Frontal cortex (tissue), 4 donors: Measurements from ENCODE around the gene GRHL3. TPM values are rescaled to one million over a fixed set of nuclear protein-coding genes. Genes with fewer than 3 reads are reported as not detected.

Experiments
- DNase-seq, 2 donors: peaks; one replicate each; pipeline ENCODE4 v3.0.0; 2012; ENCODE audit warnings: low spot score in 2 of 2
- FAIRE-seq: peaks from 2 replicates; lab custom pipeline; 2012; peaks lifted over from hg19 to GRCh38; lab: Jason Lieb, UNC
- total RNA-seq: library from RNA; depleted of rRNA; stranded (reverse); fragments of >200 nt; gene quantifications from one replicate; pipeline ENCODE4 v1.2.3, GENCODE V29; 2014
- donor health status: control.
- donor health status: control.
- donor health status: control.

Gene GRHL3
- total RNA-seq, 1 donor from 2014 or later, result not detected

DNA sequence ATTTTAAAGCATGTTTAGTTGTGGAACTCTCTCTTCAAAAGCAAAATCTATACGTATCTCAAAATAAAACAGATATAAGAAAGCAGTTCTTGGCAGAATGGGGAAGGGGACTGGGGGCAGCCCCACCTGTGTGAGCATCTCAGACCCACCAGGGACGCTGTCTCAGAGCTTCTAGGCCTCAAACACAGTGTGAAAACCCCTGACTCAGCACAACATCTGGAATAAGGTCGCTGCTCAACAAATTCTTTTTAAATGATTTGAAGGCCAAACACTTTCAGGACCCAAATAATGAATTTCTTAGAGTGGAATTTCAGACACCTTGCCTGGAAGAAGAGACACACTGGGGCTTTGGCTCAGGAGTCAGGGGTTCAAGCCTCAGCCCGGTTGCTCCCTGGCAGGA is 27.1 kb upstream of the GRHL3 start:
- FAIRE-seq (no peak), DNase-seq (no peak)

- no peak for DNase-seq
- no peak for FAIRE-seq
These were observed 26.3 kb upstream of the GRHL3 start for GRCh38 chr1:24292887-24293286.

DNA sequence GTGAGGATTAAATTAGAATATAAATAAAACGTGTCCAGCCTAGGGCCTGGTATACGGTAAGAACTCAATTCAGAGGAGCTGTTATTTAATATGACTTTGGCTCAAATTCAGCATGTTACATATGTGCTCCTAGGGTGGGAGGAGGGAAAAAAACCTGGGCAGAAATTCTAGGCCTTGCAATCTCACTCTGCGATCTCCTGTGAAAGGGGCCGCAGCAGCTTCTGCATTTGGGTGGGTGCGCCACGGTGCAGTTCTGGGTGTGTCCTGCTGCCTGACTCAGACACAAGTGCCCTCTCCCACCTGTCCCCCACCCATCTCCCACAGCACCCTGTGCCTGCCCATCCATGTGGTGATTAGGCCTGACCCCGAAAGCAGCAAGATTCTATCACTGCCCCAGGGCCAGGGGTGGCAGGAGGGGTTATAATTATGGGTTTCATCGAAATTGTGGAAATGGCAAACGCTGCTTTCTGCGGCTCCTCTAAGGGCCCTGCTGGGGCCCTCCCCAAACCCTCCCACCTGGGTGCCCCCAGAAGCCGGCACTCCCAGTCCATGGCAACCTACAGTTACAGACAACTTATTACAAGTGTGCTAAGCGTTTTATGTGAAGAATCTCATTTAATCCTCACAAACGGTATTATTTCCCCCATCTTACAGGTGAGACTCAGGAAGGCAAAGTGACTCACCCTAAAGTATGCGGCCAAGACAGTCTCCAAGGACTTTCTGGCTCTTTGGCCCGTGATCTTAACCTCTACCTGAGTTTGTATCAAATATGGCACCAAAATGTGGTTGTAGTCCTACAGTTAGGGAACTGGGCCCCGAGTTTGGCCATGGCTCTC is 25.5 kb upstream of the GRHL3 start:
- DNase-seq, result no peak
- FAIRE-seq, result no peak

DNA sequence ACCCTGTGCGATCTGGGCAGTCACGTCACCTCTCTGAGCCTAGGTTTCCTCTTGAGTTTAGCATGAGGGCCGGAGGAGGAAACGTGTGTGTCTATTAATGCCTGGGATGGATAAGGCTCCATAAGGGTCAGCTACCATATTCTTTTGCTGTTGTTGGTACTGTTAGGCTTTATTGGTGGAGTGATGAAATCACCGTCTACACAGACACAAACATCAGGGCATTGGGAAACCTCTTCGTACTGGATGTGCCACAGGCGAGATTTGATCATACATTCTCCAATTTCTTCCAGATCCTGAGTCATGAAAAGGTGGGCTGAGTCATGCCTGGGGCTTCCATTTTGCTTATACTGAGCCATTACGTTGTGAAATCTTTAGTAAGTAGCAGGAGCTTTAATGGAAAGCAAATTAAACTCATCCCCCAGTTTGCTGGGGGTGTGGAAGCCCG is 24.9 kb upstream of the GRHL3 start:
- FAIRE-seq, result no peak
- no peak for DNase-seq

- DNase-seq (no peak), FAIRE-seq (no peak)
These were observed 24.3 kb upstream of the GRHL3 start for GRCh38 chr1:24294716-24295371.

- FAIRE-seq (no peak), DNase-seq (no peak)
These were observed 23.6 kb upstream of the GRHL3 start for GRCh38 chr1:24295535-24295934.

DNA sequence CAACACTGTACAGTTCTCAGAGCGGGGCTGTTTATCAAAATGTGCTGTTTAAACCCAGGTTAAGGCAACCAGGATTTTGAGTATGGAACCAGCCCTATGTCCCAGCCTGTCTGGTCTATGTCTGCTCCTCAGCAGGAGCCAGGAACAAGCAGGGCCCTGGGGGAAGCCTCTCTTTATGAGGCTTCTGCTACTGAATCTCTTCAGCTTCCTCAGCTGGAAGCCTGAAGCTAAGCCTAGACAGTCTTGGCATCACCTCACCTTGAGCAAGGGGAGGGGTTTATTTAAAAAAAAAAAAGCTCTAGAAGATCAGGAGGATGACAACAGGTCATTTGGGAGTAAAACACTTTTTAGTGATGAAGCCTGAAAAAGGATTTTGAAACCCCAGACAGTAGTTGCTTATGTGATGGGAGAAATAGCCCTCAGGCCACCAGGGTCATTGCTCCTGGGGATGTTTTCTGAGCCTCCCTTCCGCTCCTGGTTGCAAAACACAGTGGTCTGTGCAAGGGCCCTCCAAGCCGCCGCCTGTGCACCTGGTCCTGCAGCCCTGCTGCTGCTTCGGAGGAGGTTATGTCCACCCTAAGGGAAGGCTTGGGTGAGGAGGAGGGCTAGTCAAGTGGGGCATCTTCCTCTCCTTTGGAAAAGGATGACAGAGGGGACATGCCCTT is 21.8 kb upstream of the GRHL3 start:
- no peak for FAIRE-seq

GRCh38 chr1:24297852-24298232 is 21.3 kb upstream of the GRHL3 start:
- no peak for DNase-seq
- no peak for FAIRE-seq

More for the DNA sequence above, 21.8 kb upstream of the GRHL3 start:
- DNase-seq, result no peak

DNA sequence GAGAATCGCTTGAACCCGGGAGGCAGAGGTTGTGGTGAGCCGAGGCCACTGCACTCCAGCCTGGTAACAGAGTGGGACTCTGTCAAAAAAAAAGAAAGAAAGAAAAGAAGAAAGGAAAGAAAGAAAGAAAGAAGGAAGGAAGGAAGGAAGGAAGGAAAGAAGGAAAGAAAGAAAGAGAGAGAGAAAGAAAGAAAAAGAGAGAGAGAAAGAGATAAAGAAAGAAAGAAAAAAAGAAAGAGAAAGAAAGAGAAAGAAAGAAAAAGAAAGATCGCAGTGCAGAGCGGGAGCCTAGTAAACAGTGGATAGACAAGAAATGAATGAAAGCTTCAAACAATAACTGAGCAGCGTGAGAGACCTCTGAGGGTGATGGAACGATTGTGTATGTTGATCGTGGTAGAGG is 20.6 kb upstream of the GRHL3 start:
- FAIRE-seq, result no peak
- no peak for DNase-seq

GRCh38 chr1:24299901-24300300 is 19.3 kb upstream of the GRHL3 start:
- DNase-seq (no peak), FAIRE-seq (no peak)

DNA sequence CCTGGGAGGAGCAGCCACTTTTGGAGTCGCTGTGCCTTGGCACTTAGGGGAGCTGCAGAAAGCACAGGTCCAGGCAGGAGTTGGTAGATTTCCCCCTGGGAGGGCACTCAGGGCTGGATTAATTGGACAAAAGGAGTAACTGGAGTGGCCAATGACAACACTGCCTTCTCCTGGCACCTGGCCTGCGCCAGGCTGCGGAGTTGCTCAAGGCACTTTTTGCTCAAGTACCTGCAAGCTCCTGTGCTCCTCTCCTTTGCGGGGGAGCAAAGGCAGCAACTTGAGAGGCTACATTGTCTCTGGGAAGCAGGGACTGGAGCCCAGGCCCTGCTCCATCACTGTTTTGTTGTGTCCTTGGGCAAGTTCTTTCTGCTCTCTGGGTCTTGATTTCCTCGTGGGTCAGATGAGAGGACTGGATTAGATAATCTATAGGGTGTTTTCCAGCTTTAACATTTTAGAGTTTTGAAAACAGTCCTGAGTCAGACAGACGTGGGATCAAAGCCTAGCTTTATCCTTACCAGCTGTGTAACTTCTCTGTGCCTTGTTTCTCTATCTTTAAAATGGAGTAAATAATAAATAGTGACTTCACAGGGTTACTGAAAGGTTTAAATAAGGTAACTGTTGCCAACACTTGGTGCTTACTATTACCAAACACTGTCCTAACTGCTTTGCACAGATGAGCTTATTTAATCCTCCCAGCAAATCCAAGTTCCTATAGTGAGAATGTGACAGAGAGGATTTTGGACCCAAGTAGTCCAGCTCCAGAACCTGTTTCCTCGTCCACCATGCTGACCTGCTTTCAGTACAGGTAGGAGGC is 18.0 kb upstream of the GRHL3 start:
- no peak for DNase-seq
- FAIRE-seq, result no peak

- DNase-seq (no peak), FAIRE-seq (no peak)
These were observed 17.4 kb upstream of the GRHL3 start for GRCh38 chr1:24301785-24302175.

DNA sequence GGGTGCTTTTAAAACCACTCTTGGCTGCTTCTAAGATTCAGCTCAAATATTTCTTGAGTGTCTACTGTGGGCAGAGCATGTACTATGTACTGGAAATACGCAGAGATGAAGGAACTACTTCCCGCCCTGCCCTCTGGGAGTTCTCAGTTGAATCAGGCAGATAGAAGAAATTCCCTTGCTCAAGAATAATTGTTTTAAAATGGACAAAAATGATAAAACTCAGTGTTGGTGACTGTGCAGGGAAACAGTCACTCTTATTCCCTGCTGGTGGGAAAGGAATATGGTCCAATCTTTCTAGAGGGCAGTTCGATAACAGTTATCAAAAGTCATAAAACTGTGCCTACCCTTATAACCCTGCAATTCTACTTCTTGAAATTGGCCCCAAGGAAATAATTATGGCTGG is 16.9 kb upstream of the GRHL3 start:
- DNase-seq (no peak), FAIRE-seq (no peak)

GRCh38 chr1:24303600-24303999 is 15.6 kb upstream of the GRHL3 start:
- FAIRE-seq (no peak), DNase-seq (no peak)

GRCh38 chr1:24304763-24305162 is 14.4 kb upstream of the GRHL3 start:
- FAIRE-seq, result no peak

DNA sequence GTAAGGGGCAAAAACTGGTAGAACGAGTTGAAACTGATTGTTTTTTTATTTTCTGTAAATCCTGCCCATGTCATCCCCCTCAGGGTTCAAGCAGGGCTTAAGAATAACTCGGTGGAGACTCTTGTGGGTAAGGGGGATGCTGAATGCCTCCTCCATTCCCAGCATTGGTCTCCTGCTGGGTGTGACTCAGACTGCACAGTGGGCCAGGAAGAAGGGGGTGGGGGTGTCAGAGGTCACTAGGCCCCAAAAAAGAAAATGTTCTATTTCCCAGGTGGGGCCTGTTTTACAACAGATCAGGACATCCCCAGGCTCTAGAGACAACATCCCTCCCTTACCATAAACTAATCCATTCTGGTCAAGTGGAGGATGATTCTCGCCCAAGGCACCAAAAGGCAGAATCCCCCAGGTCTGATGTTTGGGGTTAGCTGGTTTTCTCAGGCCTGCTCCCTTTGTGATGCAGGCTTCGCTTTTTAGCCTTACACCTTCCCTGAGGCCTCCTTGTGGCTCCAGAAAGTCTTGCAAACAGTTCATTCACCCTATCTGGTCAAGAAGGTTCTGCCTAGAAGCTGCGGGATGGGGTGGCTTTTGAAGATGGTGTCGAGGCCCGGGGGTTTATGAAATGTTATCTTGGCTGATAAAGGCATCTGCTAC is 10.7 kb upstream of the GRHL3 start:
- DNase-seq, result no peak

More at GRCh38 chr1:24304763-24305162, 14.4 kb upstream of the GRHL3 start:
- no peak for DNase-seq

DNA sequence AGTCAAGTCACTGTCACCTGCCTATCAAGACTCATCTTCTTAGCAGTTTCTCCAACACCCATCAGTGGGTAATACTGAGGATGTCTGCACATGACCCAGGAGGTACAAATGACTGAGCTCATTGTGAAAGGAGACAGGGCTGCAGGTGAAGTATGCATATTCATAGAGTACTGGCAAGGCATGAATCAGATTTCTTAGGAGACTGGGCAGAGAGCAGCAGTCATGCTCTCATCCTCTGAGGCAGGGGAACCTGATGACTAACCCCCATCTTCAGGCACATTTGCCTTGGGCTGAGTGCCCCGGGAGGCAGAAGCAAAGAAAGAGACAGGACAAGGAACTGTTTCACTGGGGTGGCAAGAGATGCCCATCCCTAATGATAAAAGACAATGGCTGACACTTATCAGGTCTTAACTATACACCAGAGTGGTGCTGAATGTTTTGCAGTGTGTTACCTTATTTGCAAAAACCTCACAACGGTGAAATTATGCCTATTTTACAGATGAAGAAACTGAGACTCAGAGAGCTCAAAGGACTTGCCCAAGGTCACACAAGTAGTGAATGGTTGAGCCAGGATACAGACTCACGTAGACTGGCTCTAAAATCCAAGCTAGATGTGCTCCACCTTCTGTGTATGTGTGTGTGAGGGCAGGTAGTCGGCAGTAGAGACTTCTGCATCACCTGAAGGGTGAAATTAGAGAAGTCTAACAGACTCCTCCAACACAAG is 9.2 kb upstream of the GRHL3 start:
- FAIRE-seq (no peak), DNase-seq (no peak)

More for the DNA sequence above, 10.7 kb upstream of the GRHL3 start:
- FAIRE-seq, result no peak

- FAIRE-seq, result no peak
- no peak for DNase-seq
These were observed 7.9 kb upstream of the GRHL3 start for GRCh38 chr1:24311234-24311633.

GRCh38 chr1:24311741-24312140 is 7.4 kb upstream of the GRHL3 start:
- no peak for FAIRE-seq
- no peak for DNase-seq
